HUES6 (cell line): ENCODE measurements around the gene CERKL.
"Not testable (repeated sequence)": the region's sequence is repeated elsewhere in the genome, so short reads cannot be mapped to it uniquely, and the experiment has no call there.

Source experiments
- H3K27ac ChIP-seq: 2 replicates; pipeline ENCODE4 v1.7.0; 2013; ENCODE audit warnings: low read depth, mild to moderate bottlenecking, low read length, inconsistent platforms
- H3K27me3 ChIP-seq: 2 replicates; pipeline ENCODE4 v1.6.1; 2013; ENCODE audit warnings: low read length; ENCODE audit not compliant: control insufficient read depth, insufficient read depth
- H3K36me3 ChIP-seq: 2 replicates; pipeline ENCODE4 v1.6.1; 2013; ENCODE audit warnings: low read length; ENCODE audit not compliant: control insufficient read depth, insufficient read depth
- H3K4me1 ChIP-seq: 2 replicates; pipeline ENCODE4 v1.6.1; 2013; ENCODE audit warnings: low read length; ENCODE audit not compliant: control insufficient read depth, insufficient read depth
- H3K4me3 ChIP-seq: 2 replicates; pipeline ENCODE4 v1.5.1; 2013; ENCODE audit warnings: low read depth, low read length
- H3K9ac ChIP-seq: one replicate; pipeline ENCODE4 v1.6.1; 2013; ENCODE audit warnings: mild to moderate bottlenecking, low read length
- H3K9me3 ChIP-seq: 2 replicates; pipeline ENCODE4 v1.6.1; 2013; ENCODE audit warnings: low read depth, low read length; ENCODE audit not compliant: control insufficient read depth, insufficient read depth

Gene CERKL, protein sequence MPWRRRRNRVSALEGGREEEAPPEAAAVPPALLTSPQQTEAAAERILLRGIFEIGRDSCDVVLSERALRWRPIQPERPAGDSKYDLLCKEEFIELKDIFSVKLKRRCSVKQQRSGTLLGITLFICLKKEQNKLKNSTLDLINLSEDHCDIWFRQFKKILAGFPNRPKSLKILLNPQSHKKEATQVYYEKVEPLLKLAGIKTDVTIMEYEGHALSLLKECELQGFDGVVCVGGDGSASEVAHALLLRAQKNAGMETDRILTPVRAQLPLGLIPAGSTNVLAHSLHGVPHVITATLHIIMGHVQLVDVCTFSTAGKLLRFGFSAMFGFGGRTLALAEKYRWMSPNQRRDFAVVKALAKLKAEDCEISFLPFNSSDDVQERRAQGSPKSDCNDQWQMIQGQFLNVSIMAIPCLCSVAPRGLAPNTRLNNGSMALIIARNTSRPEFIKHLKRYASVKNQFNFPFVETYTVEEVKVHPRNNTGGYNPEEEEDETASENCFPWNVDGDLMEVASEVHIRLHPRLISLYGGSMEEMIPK

DNA sequence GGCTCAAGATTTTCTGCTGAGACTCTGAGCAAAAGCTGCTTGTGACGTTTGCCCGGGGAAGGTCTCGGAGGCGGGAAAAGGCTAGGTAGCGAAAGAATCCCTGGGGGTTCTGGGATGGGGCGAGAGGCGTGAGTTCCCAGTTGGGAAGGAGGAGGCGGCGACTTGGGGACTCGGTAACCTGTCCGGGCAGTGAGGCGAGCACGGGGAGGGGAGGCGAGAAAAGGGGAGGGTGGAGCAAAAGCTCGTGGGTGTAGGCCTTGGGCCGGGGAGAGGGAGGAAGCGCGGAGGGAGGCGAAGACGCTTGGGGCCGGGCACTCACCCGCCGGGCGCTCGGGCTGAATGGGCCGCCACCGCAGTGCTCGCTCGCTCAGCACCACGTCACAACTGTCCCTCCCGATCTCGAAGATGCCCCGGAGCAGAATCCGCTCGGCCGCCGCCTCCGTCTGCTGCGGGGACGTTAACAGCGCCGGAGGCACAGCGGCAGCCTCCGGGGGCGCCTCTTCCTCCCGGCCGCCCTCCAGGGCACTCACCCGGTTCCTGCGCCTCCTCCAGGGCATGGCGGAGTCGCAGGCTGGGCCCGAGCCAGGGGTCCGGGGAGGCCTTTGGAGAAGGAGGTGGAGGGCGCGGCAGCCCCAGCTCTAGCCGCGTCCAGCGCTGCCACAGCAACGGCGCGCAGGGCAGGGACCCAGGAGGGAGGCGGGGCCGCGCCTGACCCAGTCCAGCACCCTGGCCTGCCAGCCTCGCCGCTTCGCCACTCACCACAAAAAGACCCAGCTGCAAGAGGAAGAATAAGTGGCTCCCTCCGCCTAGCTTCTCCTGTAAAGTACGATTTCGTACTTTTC lies at the start of gene CERKL:
TSS of gene CERKL (minus strand) at position 656 of the 842 bp plus-strand sequence. CDS start at position 557, 99 bp downstream.
- Histone ChIP-seq H3K4me1 (peaks cover 7% of the 10 kb centered on the region; the same call in 1 of the 2 replicates), H3K27ac (no peak within 1 kb of the TSS), H3K36me3 (no peaks in the 10 kb centered on the region), H3K9ac (peak within 1 kb of the TSS; percentile 27), H3K9me3 (no peaks in the 10 kb centered on the region), H3K4me3 (peak within 1 kb of the TSS; percentile 74), H3K27me3 (peaks cover 99% of the 10 kb centered on the region)

DNA sequence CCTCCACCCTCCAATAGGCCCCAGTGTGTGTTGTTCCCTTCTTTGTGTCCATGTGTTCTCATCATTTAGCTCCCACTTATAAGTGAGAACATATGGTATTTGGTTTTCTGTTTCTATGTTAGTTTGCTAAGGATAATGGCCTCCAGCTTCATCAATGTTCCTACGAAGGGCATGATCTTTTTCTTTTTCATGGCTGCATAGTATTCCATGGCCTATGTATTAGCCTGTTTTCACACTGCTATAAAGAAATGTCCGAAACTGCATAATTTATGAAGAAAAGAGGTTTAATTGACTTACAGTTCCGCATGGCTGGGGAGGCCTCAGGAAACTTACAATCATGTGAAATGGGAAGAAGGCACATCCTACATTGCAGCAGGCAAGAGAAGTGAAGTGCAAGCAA lies 45.6 kb upstream of the CERKL start:
- not testable (repeated sequence) for H3K4me3 ChIP-seq, H3K27me3 ChIP-seq, H3K4me1 ChIP-seq, H3K9ac ChIP-seq, H3K36me3 ChIP-seq, H3K27ac ChIP-seq
- H3K9me3 ChIP-seq: peaks cover 12% of the 10 kb centered on the region

DNA sequence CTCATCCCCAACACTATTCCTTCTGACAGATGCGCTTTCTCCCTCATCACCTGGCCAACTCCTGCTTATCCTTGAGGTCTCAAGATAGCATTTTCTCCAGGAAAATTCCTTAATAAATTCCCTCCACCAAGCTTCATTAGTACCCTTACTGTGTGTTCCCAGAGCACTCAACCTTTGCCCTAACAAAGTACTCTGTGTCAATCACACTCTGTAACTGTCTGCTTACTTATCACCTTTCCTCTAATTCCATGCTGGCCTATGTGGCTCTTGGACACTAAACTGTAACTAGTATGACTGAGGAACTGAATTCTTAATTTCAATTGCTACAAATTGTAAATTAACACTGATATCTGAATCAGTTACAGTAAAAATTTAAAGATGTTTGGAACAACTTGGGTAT lies 41.3 kb upstream of the CERKL start:
- H3K36me3 ChIP-seq: no peaks in the 10 kb centered on the region
- no peak overlapping the region for H3K27ac ChIP-seq
- no peaks in the 10 kb centered on the region for H3K4me1 ChIP-seq
- H3K9me3 ChIP-seq: peaks cover 6% of the 10 kb centered on the region; the same call in 1 of the 2 replicates
- no peak overlapping the region for H3K4me3 ChIP-seq
- H3K9ac ChIP-seq: no peak overlapping the region
- H3K27me3 ChIP-seq: peaks cover 45% of the 10 kb centered on the region

DNA sequence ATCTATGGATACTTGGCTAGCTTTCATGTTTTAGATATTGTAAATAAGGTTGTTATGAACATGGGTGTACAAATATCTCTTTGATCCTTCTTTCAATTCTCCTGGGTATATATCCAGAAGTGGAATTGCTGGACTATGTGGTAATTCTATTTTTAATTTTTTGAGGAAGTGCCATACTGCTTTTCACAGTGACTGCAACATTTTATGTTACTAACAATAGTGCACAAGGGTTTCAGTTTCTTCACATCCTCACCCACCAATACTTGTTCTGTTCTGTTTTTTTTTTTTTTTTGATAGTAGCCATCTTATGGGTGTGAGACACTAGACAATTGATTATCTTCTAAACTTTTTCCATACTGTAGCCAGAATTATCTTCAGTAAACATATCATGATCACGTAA lies 40.7 kb upstream of the CERKL start:
- H3K4me3 ChIP-seq: no peak overlapping the region
- no peaks in the 10 kb centered on the region for H3K36me3 ChIP-seq
- H3K27me3 ChIP-seq: peaks cover 51% of the 10 kb centered on the region
- no peak overlapping the region for H3K9ac ChIP-seq
- no peak overlapping the region for H3K27ac ChIP-seq
- peaks cover 1% of the 10 kb centered on the region; the same call in 1 of the 2 replicates for H3K9me3 ChIP-seq
- H3K4me1 ChIP-seq: no peaks in the 10 kb centered on the region

DNA sequence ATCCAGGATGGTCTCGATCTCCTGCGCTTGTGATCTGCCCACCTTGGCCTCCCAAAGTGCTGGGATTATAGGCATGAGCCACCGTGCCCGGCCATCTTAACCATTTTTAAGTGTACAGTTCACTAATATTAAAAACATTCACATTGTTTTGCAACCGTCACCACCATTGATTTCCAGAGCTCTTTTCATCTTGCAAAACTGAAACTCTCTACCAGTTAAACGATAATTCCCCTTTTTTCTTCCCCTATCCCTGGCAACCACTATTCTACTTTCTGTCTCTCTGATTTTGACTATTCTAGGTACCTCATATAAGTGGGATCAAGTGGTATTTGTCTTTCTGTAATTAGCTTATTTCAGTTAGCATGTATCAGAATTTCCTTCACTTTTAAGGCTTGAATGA lies 40.2 kb upstream of the CERKL start:
- Histone ChIP-seq H3K9ac (no peak overlapping the region), H3K36me3 (no peaks in the 10 kb centered on the region), H3K9me3 (no peaks in the 10 kb centered on the region), H3K4me1 (no peaks in the 10 kb centered on the region), H3K27ac (no peak overlapping the region), H3K4me3 (no peak overlapping the region), H3K27me3 (peaks cover 51% of the 10 kb centered on the region)

DNA sequence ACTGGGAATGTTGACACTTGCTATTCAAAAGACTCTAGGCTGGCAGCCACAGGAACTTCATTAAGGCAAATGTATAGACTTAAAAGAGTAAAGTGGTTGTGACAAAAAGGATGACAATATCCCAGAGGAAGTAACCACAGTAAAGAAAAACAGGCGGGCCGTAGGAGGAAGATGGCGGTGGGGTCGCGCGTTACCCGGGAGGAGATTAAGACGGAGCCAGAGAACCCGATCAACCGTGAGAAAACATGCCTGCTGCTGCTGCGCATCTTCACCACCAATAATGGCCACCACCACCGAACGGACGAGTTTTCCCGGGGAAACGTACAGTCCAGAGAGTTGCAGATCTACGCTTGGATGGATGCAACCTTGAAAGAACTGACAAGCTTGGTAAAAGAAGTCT lies 37.4 kb upstream of the CERKL start:
- Histone ChIP-seq H3K27me3 (peaks cover 73% of the 10 kb centered on the region), H3K9ac (no peak overlapping the region), H3K4me3 (no peak overlapping the region), H3K4me1 (no peaks in the 10 kb centered on the region), H3K27ac (no peak overlapping the region), H3K9me3 (no peaks in the 10 kb centered on the region), H3K36me3 (no peaks in the 10 kb centered on the region)

DNA sequence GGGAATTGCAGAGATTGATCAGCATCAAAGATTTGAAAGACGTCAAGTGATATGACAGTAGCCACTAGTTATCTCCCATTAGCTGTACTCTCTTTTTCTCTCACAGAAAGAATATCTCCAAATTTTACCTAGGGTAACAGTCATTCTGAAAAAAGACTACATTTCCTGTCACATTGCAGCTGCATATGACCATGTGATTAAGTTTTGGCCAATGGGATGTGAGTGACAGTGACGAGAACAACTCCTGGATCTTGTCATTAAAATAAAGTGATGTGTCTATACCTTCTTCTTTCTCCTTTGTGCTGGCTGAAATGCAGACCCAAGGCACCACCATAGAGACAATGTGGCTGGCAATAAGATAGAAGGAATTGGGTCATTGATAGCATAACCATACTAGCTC lies 34.0 kb upstream of the CERKL start:
- no peak overlapping the region for H3K4me3 ChIP-seq
- no peak overlapping the region for H3K27ac ChIP-seq
- H3K4me1 ChIP-seq: no peaks in the 10 kb centered on the region
- no peak overlapping the region for H3K9ac ChIP-seq
- peaks cover 83% of the 10 kb centered on the region for H3K27me3 ChIP-seq
- no peaks in the 10 kb centered on the region for H3K9me3 ChIP-seq
- no peaks in the 10 kb centered on the region for H3K36me3 ChIP-seq

DNA sequence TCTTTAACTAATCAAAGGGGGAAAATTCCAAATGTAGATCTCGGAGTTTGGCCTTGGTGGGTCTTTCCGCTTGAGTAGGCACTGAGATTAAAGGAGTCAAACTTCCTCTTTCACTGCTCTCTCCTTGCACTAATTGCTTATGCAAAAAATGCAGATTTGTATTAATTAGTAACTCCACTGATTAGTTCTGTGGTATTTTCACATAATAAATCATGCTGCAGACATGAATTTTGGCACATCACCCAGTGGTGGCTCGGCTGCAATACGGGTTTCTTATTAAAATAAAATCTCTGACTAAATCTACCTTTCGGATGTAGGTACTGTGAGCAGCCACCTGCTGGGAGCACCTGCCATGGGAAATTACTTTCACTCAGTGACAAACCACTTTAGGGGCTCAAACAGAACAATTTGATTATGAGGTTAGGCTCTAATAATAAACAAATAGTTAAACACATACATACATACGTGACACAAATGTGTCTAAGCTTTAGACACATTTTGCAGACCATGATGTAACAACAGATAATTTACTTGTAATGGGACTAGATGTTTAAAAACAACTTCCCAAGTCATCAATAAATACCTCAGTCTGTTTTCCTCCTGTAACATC lies 29.8 kb upstream of the CERKL start:
- Histone ChIP-seq H3K4me1 (peaks cover 17% of the 10 kb centered on the region), H3K9me3 (no peaks in the 10 kb centered on the region), H3K27ac (no peak overlapping the region), H3K9ac (no peak overlapping the region), H3K27me3 (peaks cover 98% of the 10 kb centered on the region), H3K4me3 (no peak overlapping the region), H3K36me3 (no peaks in the 10 kb centered on the region)

DNA sequence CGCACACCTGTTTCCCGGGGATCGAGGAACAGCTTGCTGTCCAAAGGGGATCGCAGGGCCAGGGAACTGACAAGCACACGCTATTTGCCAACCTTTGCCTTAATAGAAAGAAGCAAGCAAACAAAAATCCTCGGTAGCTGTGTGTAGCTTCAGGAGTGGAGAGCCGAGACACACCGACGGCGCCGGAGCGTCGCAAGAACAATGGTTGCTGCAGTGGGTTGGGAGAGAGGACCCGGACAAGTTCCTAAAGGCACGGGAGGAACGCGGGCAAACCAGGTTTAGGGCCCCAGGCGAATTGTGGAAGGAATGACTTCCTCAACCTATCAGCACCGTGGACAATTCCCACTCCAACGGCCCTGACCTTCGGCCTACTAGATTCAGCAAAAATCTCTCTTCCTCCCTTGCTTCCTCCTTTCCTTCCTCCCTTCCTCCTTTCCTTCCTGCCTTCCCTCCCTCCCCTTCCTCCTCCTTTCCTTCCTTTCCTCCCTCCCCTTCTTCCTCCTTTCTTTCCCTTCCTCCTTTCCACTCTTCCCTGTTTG lies 28.3 kb upstream of the CERKL start:
- no peak overlapping the region for H3K27ac ChIP-seq
- H3K4me1 ChIP-seq: peaks cover 25% of the 10 kb centered on the region
- H3K9me3 ChIP-seq: no peaks in the 10 kb centered on the region
- 0 out of 2 replicates have a peak overlapping the region, but pooled peaks have one; percentile 0 for H3K4me3 ChIP-seq
- H3K36me3 ChIP-seq: no peaks in the 10 kb centered on the region
- H3K27me3 ChIP-seq: peaks cover 100% of the 10 kb centered on the region
- no peak overlapping the region for H3K9ac ChIP-seq

DNA sequence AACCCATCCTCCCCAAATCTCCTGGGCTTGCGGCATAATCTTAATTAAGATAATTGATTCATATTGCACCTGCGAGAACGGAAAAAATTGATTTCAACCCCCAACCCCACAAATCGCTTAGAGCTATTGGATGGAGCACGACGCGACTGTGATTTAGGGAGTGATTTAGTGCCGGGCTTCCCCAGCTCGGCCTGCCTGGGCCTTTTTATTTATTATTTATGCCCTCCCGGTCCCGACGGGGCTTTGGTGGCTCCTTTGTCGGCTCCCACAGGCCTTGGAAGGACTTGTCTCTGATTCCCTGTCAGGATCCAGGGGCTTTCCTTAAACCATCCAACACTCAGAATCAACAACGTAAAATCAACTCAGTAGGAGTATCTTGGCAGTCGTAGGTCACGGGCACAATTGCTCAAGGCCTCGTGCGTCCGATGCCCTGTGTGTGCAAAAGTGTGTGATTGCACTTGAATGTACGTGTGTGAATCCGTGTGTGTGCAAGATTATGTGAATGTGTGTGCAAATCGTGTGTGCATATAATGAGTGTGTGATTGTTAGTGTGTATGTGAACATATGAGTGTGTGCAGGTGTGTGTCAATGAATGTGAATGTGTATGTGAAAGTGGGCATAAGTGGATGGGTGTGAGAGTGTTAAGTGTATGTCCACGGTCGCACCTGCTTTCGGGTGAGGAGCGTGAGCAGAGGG lies 27.7 kb upstream of the CERKL start:
- H3K27ac ChIP-seq: no peak overlapping the region
- no peaks in the 10 kb centered on the region for H3K9me3 ChIP-seq
- H3K27me3 ChIP-seq: peaks cover 100% of the 10 kb centered on the region
- no peak overlapping the region for H3K9ac ChIP-seq
- peaks cover 25% of the 10 kb centered on the region for H3K4me1 ChIP-seq
- no peaks in the 10 kb centered on the region for H3K36me3 ChIP-seq
- peak overlapping the region; percentile 50 for H3K4me3 ChIP-seq
